ENCODE data around the gene TAS2R40.

- no peak for TF ChIP-seq POLR2A (IDR thresholded peaks at IDR 0.05; ENCODE audit: low read depth, low read length)
- TF ChIP-seq TAF1 (IDR thresholded peaks at IDR 0.05; ENCODE audit: low read depth, low read length), result no peak
- no peak for TF ChIP-seq POLR2AphosphoS5 (IDR thresholded peaks at IDR 0.05; ENCODE audit: low read depth, low read length)
- TF ChIP-seq SPI1 (IDR thresholded peaks at IDR 0.05; ENCODE audit: low read depth, low read length), result no peak
Observed at GRCh38 chr7:143216151-143216550, 5.7 kb upstream of the TAS2R40 start.
